Activated CD8-positive, alpha-beta memory T cell treated with anti-CD3 and anti-CD28 coated beads for 24 hours (primary cell): ENCODE measurements around the gene CYLD.
A peak's percentile ranks its signal among the peaks of the same experiment; 100 is the strongest.

Source experiments
- DNase-seq: peaks from one replicate; pipeline ENCODE4 v3.0.0-alpha.2; 2020

Gene CYLD

GRCh38 chr16:50711862-50712559 is 29.9 kb upstream of the CYLD start:
- DNase-seq, result peak; percentile 52

DNA sequence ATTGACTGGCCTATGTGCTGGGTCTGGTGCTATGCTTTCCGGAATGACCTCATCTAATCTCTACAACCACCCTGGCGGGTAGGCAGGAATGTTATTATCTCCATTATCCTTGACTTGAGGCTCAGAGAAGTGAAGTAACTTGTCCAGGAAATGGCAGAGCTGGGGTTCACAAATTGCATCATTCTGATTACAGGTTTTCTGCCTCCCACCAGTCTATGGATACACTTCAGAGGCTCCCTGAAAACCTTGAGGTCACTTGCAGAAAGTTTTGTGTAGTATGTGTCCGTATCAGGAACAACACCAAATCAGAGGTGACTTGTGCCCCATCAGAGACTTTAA is 29.4 kb upstream of the CYLD start:
- DNase-seq, result no peak

DNA sequence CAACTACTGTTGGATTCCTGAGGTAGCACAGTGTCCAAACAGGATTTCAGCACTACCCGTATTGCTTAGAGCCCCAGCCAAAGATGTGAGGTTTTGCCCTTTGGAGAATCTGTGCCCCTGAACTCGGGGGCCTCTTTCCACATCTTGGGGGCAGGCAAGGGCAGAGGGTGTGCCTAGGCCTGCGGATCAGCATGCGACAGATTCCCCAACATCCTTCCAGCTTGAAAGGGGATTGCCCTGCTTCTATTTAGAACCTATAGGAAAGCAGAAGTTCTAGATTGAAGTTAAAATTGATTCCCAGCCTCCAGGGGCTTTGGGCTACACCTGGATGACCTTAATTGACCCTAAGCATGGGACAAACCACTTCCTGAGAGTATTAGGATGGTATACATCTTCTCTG is 28.9 kb upstream of the CYLD start:
- no peak for DNase-seq

- DNase-seq, result no peak
These were observed 24.8 kb upstream of the CYLD start for GRCh38 chr16:50717091-50717490.

GRCh38 chr16:50717494-50717893 is 24.4 kb upstream of the CYLD start:
- no peak for DNase-seq

- DNase-seq, result no peak
These were observed 23.7 kb upstream of the CYLD start for GRCh38 chr16:50718061-50718760.

DNA sequence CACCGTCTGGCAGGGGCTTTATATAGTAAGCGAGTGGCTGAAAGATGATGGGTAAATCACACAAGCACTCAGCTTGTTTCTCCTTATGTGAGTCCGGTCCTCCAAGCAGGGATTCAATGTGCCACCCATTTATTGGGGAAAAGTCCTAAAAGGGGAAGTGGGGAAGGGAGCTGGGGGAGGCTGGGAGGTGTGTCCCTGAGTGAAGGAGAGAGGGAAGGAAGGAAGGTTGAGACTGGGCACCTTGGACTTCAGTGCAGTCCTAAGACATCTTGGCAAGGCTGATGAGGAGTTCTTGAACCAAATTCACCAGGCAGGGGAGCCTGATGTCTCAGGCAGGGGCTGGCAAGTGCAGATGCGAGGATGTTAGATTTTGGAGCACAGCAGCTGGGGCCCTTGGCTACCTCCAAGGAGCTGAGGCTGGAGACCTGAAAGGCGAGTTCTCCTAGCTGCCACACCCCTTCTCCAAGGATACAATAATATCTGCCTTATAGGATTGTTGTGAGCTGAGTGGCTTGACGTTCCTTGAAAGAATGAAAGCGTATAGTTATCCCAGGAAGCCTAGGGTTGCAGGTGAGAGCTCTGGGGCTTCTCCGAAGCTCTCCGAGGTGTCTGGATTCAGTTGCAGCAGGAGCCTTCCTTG is 23.0 kb upstream of the CYLD start:
- DNase-seq, result no peak

- no peak for DNase-seq
These were observed 22.2 kb upstream of the CYLD start for GRCh38 chr16:50719401-50720337.

- DNase-seq, result no peak
These were observed 20.1 kb upstream of the CYLD start for GRCh38 chr16:50721549-50722404.

DNA sequence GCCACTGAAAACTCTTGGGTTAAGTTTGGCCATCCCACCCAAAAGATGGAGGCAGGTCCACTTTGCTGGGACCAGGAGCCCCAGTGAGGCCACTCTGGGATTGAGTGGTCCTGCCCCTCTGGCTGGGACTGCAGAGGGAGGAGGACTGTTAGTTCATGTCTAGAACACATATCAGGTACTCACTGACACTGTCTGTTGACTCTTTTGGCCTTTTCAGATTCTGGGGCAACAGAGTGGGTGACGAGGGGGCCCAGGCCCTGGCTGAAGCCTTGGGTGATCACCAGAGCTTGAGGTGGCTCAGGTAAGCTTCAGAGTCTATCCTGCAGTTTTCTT is 19.5 kb upstream of the CYLD start:
- DNase-seq, result no peak

- DNase-seq, result no peak
These were observed 18.9 kb upstream of the CYLD start for GRCh38 chr16:50722960-50723359.

- DNase-seq, result no peak
These were observed 17.6 kb upstream of the CYLD start for GRCh38 chr16:50724306-50724705.

GRCh38 chr16:50731130-50731988 is 10.5 kb upstream of the CYLD start:
- DNase-seq, result no peak

DNA sequence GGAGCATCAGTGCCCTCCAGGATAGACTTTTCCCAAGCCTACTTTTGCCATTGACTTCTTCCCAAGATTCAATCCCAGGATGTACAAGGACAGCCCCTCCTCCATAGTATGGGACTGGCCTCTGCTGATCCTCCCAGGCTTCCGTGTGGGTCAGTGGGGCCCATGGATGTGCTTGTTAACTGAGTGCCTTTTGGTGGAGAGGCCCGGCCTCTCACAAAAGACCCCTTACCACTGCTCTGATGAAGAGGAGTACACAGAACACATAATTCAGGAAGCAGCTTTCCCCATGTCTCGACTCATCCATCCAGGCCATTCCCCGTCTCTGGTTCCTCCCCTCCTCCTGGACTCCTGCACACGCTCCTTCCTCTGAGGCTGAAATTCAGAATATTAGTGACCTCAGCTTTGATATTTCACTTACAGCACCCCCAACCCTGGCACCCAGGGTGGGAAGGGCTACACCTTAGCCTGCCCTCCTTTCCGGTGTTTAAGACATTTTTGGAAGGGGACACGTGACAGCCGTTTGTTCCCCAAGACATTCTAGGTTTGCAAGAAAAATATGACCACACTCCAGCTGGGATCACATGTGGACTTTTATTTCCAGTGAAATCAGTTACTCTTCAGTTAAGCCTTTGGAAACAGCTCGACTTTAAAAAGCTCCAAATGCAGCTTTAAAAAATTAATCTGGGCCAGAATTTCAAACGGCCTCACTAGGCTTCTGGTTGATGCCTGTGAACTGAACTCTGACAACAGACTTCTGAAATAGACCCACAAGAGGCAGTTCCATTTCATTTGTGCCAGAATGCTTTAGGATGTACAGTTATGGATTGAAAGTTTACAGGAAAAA is 9.7 kb upstream of the CYLD start:
- DNase-seq, result no peak

DNA sequence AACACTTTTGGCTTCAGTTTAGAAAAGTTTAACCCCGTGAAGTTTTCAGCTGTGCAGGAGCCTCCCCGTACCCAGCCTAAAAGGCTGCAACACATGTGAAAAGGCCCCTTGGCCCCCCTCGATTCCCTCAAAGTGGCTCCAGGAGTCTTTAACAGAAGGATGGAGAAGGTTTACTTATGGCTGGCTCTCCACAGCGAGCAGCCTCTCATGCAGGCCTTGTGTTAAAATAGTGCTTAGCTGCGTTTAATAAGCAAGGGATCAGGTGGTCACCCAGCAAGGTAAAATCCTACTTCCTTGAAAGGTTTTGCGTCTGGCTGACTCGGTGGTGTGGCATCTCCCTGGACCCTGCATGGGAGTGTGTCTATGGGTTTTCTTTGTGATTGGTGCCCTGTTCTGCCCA is 8.4 kb upstream of the CYLD start:
- DNase-seq, result no peak

DNA sequence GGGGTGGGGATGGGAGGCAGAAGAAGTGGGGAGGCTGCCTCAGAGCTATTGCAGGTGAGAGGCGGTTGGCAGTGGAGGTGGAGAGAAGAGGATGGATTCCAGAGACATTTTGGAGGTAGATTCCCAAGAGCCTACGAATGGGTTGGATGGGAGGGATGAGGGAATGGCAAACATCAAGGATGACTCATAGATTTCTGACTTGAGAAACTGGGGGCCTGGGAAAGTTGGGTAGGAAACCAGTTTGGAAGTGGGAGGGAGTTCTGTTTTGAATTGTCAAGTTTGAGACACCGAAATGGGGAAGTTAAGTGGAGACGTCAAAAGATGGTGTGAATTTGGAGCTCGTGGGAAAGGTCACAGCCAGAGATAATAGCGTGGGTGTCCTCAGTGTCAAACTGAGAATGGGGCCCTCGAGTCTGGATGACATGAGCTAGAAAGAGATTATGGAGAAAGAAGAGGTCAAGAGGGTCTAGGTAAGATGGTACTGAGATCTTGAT is 6.2 kb upstream of the CYLD start:
- DNase-seq, result no peak

DNA sequence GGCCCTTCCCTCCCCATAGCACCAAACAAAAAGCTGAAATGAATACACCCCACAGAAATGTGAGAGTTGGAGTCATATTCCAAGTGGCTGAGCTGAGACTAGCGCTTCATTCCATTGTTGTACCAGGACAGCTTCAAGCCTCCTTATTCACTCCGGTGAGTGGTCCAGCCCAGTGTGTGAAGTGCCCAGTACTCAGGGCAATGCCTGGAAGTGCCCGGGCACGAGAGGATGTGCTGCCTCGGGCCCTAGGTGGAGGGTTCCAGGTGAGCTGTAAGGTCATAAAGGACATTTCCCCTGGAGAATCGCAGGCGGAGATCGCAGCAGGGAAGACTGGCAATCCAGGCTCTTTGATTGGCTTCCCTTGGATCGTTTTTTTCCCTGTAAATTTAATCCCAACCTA is 5.4 kb upstream of the CYLD start:
- DNase-seq, result no peak

GRCh38 chr16:50737420-50737959 is 4.4 kb upstream of the CYLD start:
- DNase-seq, result no peak

GRCh38 chr16:50739031-50739430 is 2.9 kb upstream of the CYLD start:
- no peak for DNase-seq

GRCh38 chr16:50740736-50741135 is 1.1 kb upstream of the CYLD start:
- no peak for DNase-seq
